Thyroid gland (tissue), 4 donors: ENCODE measurements around the gene RAPGEF3.

Source experiments
- CTCF ChIP-seq, 6 experiments: fragments of 200-600 bp in 3 of 6; fragments of 450-650 bp in 3 of 6; sonication (generic) in 3 of 6; IDR thresholded peaks; one replicate each; pipeline ENCODE4 v1.5.1; 2016 to 2019; ENCODE audit warnings: antibody characterized with exemption in 6 of 6, mild to moderate bottlenecking in 2 of 6, inconsistent platforms in 1 of 6, moderate library complexity in 1 of 6
- POLR2A ChIP-seq, 2 donors: fragments of 450-650 bp; IDR thresholded peaks; one replicate each; pipeline ENCODE4 v1.6.1; 2017; ENCODE audit warnings: antibody characterized with exemption in 2 of 2, mild to moderate bottlenecking in 2 of 2, moderate library complexity in 1 of 2

- no peak for TF ChIP-seq CTCF (IDR thresholded peaks at IDR 0.05)
- no peak for TF ChIP-seq POLR2A (IDR thresholded peaks at IDR 0.05)
Observed at GRCh38 chr12:47689215-47689614, 69.5 kb downstream of the RAPGEF3 start.
